ENCODE measurements around the gene HOXC6.

DNA sequence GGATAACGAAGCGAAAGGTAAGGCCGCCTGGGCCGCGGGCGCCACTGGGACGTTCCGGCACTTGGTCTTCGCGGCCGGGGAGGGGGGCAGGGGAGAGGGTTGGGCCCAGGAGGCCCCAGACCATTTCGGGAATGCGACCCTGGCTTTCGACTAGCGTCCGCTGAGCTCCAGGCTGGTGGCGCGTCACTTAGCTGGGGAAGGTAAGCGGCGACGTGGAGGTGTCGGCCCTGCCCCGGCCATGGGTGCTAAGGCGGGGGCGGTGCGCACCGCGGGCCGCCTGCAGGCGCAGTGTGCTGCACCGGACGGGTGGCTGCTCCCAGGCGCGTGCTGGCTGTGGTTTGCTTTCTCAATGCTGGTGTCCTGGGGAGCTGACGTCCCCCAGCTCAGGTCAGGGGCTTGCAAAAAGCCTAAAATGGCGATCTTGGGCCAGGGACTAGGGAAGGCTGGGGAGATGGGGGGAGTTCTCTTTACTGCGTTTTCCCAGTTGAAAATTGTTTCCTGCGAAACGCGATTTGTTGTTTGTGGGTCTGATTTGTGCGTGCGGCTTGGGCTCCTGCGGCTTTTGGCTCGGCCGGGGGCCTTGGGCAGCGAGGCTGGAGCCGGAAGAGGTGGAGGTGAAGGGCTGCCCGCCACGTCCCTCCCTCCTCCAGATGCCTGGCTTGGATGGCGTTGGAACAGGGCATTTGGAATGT lies 42.1 kb upstream of the HOXC6 start:
- TF ChIP-seq, protein P1, sequence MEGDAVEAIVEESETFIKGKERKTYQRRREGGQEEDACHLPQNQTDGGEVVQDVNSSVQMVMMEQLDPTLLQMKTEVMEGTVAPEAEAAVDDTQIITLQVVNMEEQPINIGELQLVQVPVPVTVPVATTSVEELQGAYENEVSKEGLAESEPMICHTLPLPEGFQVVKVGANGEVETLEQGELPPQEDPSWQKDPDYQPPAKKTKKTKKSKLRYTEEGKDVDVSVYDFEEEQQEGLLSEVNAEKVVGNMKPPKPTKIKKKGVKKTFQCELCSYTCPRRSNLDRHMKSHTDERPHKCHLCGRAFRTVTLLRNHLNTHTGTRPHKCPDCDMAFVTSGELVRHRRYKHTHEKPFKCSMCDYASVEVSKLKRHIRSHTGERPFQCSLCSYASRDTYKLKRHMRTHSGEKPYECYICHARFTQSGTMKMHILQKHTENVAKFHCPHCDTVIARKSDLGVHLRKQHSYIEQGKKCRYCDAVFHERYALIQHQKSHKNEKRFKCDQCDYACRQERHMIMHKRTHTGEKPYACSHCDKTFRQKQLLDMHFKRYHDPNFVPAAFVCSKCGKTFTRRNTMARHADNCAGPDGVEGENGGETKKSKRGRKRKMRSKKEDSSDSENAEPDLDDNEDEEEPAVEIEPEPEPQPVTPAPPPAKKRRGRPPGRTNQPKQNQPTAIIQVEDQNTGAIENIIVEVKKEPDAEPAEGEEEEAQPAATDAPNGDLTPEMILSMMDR (IDR thresholded peaks at IDR 0.05; ENCODE audit: extremely low read depth in 1 of 2, insufficient read depth in 1 of 2, low read depth in 1 of 2, low read length in 2 of 2): no peak
- TF ChIP-seq POLR2A (IDR thresholded peaks at IDR 0.05; ENCODE audit: low read depth, low read length): no peak
